ENCODE data around the gene TUBG2. TPM values are rescaled to one million over a fixed set of nuclear protein-coding genes. Genes with fewer than 3 reads are reported as not detected.
"Not testable (repeated sequence)": the region's sequence is repeated elsewhere in the genome, so short reads cannot be mapped to it uniquely, and the experiment has no call there.

TUBG2 gene
- 10 to 100 TPM in 1 of 2 donors, 1 to 10 TPM in 1; 8.9 to 11.3 TPM for total RNA-seq
- 11.7 to 17.6 reads per million in 2 donors for total RNA-seq

DNA sequence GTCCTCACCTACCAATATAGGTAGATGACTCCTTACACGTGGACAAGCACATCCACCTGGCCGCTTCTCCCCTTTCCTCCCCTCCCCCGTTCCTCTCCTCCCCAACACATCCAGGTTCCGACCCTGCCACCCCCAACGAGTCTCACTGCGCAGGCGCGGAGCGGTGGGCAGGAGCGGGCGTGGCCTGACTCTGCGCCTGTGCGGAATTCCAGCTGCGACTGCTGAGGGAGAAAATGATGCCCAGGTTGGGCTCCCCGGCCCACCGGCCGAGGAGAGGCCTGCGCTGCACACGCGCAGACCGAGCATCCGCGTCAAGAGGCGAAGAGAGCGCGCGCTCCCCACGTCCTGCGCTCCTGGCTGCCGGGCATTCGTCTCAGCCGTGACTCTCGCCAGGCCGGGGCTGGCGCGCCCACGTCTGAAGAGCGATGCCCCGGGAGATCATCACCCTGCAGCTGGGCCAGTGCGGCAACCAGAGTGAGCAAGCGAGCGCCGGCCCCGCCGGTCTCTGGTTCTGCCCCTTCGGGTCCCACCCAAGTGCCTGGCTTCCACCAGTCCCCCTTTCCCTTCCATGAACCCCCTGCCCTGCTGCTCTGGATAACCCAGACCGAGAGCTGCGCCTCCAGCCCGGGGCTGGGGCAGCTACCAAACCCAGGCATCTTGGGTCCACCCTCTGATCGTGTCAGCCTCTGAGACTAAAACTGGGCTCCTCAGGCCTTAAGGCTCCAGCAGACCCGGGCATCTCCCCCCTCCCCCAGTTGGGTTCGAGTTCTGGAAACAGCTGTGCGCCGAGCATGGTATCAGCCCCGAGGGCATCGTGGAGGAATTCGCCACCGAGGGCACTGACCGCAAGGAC is at the start of gene TUBG2:
TUBG2 (plus strand) TSS at position 206 of the 853 bp plus-strand sequence; CDS start at position 426, 220 bp downstream.
- H3K4me1 Mint-ChIP-seq, result peaks cover 26% of the 10 kb centered on the region
- ATAC-seq, result peak; percentile 79
- peak within 1 kb of the TSS; percentile 66 for H3K27ac Mint-ChIP-seq

GRCh38 chr17:42609814-42610801 is 49.0 kb upstream of the TUBG2 start:
- H3K36me3 Mint-ChIP-seq (ENCODE audit: low read depth); DNase-seq; ATAC-seq: not testable (repeated sequence)

More for the DNA sequence above, at the start of gene TUBG2:
- peak within 1 kb of the TSS; percentile 89 for H3K4me3 Mint-ChIP-seq
- H3K27me3 Mint-ChIP-seq, result peaks cover 15% of the 10 kb centered on the region
- H3K36me3 Mint-ChIP-seq (ENCODE audit: low read depth), result peaks cover 2% of the 10 kb centered on the region
- peak; percentile 43 to 59 (median 53) for DNase-seq
- no peaks in the 10 kb centered on the region for H3K9me3 ChIP-seq (ENCODE audit: control insufficient read depth, low read length, poor library complexity, severe bottlenecking)

DNA sequence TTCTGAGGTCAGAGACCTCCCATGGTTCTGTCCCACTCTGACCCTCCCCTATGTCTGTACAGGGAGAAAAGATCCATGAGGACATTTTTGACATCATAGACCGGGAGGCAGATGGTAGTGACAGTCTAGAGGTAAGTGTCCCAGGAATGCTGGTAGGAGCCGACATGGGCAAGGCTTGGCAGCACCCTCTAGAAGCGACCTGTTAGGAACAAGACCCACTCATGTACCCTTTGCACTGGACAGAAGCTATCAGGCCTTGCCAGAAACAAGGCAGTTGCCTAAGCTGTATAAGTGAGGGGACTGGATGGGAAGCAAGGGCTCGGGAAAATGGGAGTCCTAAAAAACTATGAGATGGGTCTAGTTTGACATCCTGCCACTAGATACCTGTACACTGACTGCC is 47.1 kb upstream of the TUBG2 start:
- Mint-ChIP-seq H3K4me1 (peaks cover 12% of the 10 kb centered on the region), H3K27me3 (no peaks in the 10 kb centered on the region), H3K36me3 (ENCODE audit: low read depth) (peaks cover 4% of the 10 kb centered on the region), H3K27ac (no peak overlapping the region), H3K4me3 (peak overlapping the region; percentile 19)
- no peaks in the 10 kb centered on the region for H3K9me3 ChIP-seq (ENCODE audit: control insufficient read depth, low read length, poor library complexity, severe bottlenecking)
- DNase-seq (no peak), ATAC-seq (no peak)

More at GRCh38 chr17:42609814-42610801, 49.0 kb upstream of the TUBG2 start:
- peak overlapping the region; percentile 100 for H3K4me3 Mint-ChIP-seq
- H3K4me1 Mint-ChIP-seq, result peaks cover 25% of the 10 kb centered on the region
- H3K27ac Mint-ChIP-seq, result peak overlapping the region; percentile 100
- not testable (repeated sequence) for H3K9me3 ChIP-seq (ENCODE audit: control insufficient read depth, low read length, poor library complexity, severe bottlenecking); H3K27me3 Mint-ChIP-seq

GRCh38 chr17:42613699-42614295 is 45.3 kb upstream of the TUBG2 start:
- Mint-ChIP-seq H3K27ac (no peak overlapping the region), H3K4me1 (peaks cover 12% of the 10 kb centered on the region), H3K27me3 (no peaks in the 10 kb centered on the region), H3K4me3 (no peak overlapping the region), H3K36me3 (ENCODE audit: low read depth) (peaks cover under 1% of the 10 kb centered on the region)
- no peak for DNase-seq
- H3K9me3 ChIP-seq (ENCODE audit: control insufficient read depth, low read length, poor library complexity, severe bottlenecking), result no peaks in the 10 kb centered on the region
- no peak for ATAC-seq

GRCh38 chr17:42617956-42618431 is 41.1 kb upstream of the TUBG2 start:
- DNase-seq (no peak), ATAC-seq (no peak)
- Mint-ChIP-seq H3K27me3 (no peaks in the 10 kb centered on the region), H3K4me1 (peaks cover 8% of the 10 kb centered on the region), H3K27ac (no peak overlapping the region), H3K4me3 (no peak overlapping the region), H3K36me3 (ENCODE audit: low read depth) (no peaks in the 10 kb centered on the region)
- no peaks in the 10 kb centered on the region for H3K9me3 ChIP-seq (ENCODE audit: control insufficient read depth, low read length, poor library complexity, severe bottlenecking)

- peak; percentile 55 for ATAC-seq
Observed at GRCh38 chr17:42618442-42619150, 40.5 kb upstream of the TUBG2 start.

GRCh38 chr17:42621987-42622386 is 37.1 kb upstream of the TUBG2 start:
- H3K4me1 Mint-ChIP-seq; H3K27ac Mint-ChIP-seq; H3K4me3 Mint-ChIP-seq; H3K9me3 ChIP-seq (ENCODE audit: control insufficient read depth, low read length, poor library complexity, severe bottlenecking); H3K36me3 Mint-ChIP-seq (ENCODE audit: low read depth); DNase-seq; H3K27me3 Mint-ChIP-seq; ATAC-seq: not testable (repeated sequence)

More at GRCh38 chr17:42618442-42619150, 40.5 kb upstream of the TUBG2 start:
- H3K9me3 ChIP-seq (ENCODE audit: control insufficient read depth, low read length, poor library complexity, severe bottlenecking), result no peaks in the 10 kb centered on the region
- Mint-ChIP-seq H3K36me3 (ENCODE audit: low read depth) (no peaks in the 10 kb centered on the region), H3K27me3 (no peaks in the 10 kb centered on the region), H3K27ac (no peak overlapping the region), H3K4me1 (peaks cover 8% of the 10 kb centered on the region), H3K4me3 (peak overlapping the region; percentile 31)
- no peak for DNase-seq

- peaks cover 2% of the 10 kb centered on the region for H3K36me3 Mint-ChIP-seq (ENCODE audit: low read depth)
- no peaks in the 10 kb centered on the region for H3K9me3 ChIP-seq (ENCODE audit: control insufficient read depth, low read length, poor library complexity, severe bottlenecking)
- no peaks in the 10 kb centered on the region for H3K27me3 Mint-ChIP-seq
- peaks cover 8% of the 10 kb centered on the region for H3K4me1 Mint-ChIP-seq
- DNase-seq (no peak), ATAC-seq (no peak)
- H3K4me3 Mint-ChIP-seq, result no peak overlapping the region
- H3K27ac Mint-ChIP-seq, result no peak overlapping the region
Observed at GRCh38 chr17:42623271-42623670, 35.8 kb upstream of the TUBG2 start.

DNA sequence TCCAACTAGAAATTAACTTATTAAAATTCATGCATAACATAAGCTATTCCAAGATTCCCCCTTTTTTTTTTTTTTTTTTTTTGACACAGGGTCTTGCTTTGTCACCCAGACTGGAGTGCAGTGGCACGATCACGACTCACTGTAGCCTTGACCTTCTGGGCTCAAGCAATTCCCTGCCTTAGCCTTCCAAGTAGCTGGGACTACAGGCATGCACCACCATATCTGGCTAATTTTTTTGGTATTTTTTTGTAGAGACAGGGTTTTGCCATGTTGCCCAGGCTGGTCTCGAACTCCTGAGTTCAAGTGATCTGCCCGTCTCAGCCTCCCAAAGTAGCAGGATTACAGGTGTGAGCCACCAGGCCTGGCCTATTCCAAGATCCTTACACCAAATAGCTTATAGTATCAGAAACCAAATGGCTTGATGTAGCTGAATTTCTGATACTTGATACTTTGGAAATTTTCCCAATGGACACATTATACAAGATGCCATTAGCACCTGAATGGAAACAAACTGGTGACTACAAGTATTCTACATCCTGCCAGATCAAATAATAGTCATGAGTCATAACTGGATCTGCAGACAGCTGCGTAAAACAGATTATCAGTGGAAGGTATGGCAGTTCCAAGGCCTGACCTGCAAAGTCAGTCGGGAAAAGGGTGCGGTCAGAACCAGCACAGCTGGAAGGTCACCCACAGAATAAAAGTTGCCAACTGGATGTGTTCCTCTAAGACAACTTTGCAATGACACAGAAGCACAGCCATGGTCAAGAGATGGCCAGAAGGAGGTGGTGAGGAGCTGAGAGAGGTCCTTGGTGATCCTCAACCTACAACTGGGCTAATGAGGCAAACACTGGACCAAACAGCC is 35.1 kb upstream of the TUBG2 start:
- H3K9me3 ChIP-seq (ENCODE audit: control insufficient read depth, low read length, poor library complexity, severe bottlenecking), result no peaks in the 10 kb centered on the region
- Mint-ChIP-seq H3K27ac (no peak overlapping the region), H3K36me3 (ENCODE audit: low read depth) (peaks cover 2% of the 10 kb centered on the region), H3K4me1 (peaks cover 2% of the 10 kb centered on the region), H3K4me3 (no peak overlapping the region), H3K27me3 (no peaks in the 10 kb centered on the region)
- DNase-seq (no peak), ATAC-seq (no peak)

GRCh38 chr17:42627032-42627764 is 31.9 kb upstream of the TUBG2 start:
- H3K27ac Mint-ChIP-seq, result peak overlapping the region; percentile 72

DNA sequence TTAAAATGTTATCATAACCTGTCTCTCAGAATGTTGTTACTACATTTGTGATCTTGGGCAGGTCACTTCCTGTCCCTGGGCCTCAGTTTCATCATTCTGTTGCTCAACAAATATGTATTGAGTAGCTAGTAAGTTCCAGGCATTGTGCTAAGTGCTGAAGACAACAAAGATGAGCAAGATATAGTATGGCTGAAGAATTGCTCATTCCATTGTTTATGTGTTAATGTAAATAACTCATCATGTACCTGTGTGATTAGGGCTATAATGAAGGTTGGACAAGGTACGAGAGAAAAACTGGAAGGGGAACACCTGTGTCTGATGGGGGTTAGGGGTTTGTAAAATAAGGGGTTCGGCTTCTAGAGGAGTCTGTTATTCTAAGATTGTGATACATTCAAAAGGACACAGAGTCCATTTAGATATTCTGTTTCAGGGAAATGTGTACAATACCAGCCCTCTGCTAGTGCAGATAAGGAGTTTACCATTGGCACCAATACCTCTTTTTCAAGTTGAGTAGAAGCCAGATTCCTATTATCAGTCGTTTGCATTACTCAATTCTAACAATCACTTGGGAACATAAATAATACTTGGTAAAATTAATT is 29.6 kb upstream of the TUBG2 start:
- H3K9me3 ChIP-seq (ENCODE audit: control insufficient read depth, low read length, poor library complexity, severe bottlenecking), result no peaks in the 10 kb centered on the region
- Mint-ChIP-seq H3K27me3 (no peaks in the 10 kb centered on the region), H3K27ac (no peak overlapping the region), H3K4me1 (peaks cover 2% of the 10 kb centered on the region), H3K36me3 (ENCODE audit: low read depth) (peaks cover 4% of the 10 kb centered on the region), H3K4me3 (no peak overlapping the region)
- ATAC-seq (no peak), DNase-seq (no peak)

More at GRCh38 chr17:42627032-42627764, 31.9 kb upstream of the TUBG2 start:
- H3K27me3 Mint-ChIP-seq; H3K4me3 Mint-ChIP-seq; H3K4me1 Mint-ChIP-seq; H3K9me3 ChIP-seq (ENCODE audit: control insufficient read depth, low read length, poor library complexity, severe bottlenecking); DNase-seq; H3K36me3 Mint-ChIP-seq (ENCODE audit: low read depth); ATAC-seq: not testable (repeated sequence)

Measured in T-helper 17 cell (primary cell).